Stimulated activated CD4-positive, alpha-beta T cell treated with anti-CD3 and anti-CD28 coated beads, Interleukin-12 subunit alpha, Interleukin-12 subunit beta, amount 100 ng/mL, for 4 hours (primary cell): ENCODE measurements around the gene NEUROG1.

ENCODE experiments used
- DNase-seq: peaks from one replicate; pipeline ENCODE4 v3.0.0-alpha.2; 2020

The NEUROG1 gene

DNA sequence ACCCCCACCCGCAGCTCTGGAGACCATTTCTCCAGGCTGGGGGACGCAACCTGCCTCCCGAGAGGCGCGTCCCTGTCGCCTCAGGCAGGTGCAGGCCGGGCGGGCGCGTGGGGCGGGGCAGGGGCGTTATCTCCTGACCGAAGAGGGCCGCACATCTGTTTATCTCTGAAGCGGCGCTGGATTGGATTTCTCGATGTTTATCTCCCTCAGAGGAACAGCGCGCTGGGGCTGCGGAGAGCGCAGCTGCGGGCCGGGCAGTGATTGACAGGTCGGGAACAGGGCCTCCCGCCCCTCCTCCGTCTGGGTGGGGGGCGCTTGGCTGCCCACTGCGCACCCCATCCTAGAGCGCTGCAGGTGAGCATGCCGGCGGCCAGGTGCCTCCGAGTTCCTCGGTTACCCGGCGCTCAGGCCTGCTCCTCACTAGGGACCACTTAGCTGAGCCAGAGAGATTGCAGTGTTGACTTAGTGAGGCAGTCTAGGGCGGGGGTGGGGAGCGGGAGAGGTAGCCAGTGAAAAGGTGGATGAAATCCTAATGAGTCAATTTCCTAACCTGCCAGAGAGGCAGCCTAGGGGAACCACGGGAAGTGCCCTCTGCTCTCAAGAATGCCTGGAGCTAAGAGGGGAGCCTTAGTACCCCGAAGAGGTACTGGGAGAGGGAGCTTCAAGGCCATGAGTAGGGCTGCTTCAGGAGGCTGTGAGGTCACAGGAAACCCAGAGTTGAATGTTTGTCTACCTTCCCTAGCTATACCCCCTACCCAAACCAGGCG lies 44.0 kb downstream of the NEUROG1 start:
- no peak for DNase-seq

DNA sequence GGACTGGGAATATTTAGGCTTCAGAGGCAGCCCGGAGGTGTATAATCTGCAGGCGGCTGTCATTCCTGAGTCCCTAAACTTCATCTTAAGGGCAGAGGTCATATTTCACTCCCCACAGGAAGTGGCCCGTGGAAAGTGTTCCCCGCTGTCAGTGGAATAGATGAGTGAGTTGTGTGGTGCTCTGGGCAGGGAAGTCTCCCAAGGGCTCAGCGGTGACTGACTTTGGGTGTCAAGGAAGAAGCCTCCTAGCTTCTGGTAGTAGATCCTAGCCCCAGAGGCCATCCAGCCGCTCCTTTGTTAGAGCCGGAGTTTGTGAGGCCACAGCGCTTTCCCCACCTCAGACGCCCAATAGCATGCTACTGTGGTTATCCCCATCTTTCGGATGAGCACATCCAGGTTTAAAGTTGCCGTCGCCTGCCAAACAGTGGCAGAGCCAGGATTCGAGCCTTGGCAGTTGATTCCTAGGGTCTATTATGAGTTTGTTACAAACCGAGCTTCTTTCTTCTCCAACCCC lies 44.7 kb downstream of the NEUROG1 start:
- no peak for DNase-seq

GRCh38 chr5:135490245-135491037 lies 45.3 kb downstream of the NEUROG1 start:
- no peak for DNase-seq

DNA sequence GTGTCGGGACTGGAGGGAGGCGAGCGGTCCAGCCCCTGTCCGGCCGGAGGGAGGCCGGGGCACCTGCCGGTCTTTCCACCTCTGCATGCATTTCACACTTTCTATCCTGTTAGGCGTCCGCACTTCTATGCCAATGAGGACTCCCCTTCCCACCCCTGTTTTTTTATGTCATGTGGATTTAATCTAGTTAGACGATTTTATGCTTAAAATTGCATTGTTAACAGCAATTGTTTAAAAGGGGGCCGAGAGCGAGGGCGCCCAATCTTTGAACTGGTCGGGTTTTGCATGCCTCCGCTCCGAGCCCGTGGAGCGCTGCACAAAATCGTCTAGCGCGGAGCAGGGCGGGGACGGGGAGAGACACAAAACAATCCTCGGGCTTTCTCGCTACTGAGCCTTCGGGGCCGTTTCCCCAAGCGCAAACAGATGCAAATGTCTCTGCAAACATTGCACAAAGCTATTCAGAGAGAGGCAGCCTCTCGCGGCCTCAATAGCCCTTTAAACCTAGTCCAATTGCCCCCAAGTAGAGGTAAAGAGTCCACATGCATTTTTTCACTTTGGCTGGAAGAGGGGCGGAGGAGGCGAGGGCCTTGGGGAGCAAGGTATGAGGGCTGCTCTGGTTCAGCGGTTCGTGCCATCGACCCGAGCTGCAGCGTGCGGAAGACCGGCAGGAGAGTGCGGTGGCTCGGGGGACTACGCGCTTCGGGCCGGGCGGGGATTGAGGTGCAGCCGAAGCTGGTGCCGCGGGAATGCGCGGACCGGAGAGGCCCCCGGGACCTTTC lies 46.1 kb downstream of the NEUROG1 start:
- no peak for DNase-seq

- DNase-seq, result no peak
These were observed 46.9 kb downstream of the NEUROG1 start for GRCh38 chr5:135488727-135489465.

- DNase-seq, result no peak
These were observed 47.8 kb downstream of the NEUROG1 start for GRCh38 chr5:135487839-135488514.

GRCh38 chr5:135487037-135487395 lies 48.7 kb downstream of the NEUROG1 start:
- no peak for DNase-seq

DNA sequence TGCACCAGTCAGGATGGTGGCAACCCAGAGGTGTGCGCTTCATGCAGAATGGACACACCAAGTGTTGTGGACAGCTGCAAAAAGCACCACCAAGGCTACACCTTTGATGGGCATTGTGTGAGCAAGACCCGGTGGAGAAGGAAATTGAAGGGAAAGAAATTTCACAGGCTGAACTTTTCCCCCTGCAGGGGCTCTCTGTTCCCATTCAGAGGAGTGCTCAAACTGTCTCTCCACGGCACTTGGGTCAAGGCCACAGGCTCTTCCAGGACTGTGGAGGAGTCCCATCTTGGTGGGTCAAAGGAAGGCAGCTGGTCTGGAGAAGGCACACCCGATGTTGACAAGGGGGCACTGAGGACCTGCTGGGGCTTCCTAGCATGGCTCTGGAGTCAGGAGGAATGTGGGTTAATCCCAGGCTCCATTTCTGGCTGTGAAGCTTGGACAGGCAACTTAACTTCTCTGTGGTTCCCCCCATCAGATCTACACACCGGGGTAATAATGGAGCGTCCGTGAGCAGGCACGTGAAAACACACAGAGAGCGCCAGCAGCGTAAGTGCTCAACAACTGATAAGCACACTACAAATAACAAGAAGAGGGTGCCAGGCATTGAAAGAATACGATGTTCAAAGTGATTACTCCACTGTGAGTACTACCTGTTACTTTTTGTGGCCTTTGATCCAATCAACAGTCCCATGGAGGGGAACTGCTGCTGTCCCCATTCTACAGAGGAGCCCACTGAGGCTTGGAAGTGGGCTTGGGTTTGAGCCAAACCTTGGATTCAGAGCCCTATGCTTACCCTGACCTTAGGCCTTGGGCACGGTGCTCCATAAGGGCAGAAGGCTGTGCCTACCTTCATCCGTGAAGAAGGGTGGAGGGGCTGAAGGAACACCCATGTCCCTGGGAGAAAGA lies 49.4 kb downstream of the NEUROG1 start:
- no peak for DNase-seq

GRCh38 chr5:135484674-135485086 lies 51.1 kb downstream of the NEUROG1 start:
- DNase-seq, result no peak
